SK-N-MC (cell line): ENCODE data around the gene PIP4K2C.
"Not testable (repeated sequence)": the region's sequence is repeated elsewhere in the genome, so short reads cannot be mapped to it uniquely, and the experiment has no call there.

Source experiments
- EZH2 ChIP-seq: fragments of 200-600 bp; sonication (generic); IDR thresholded peaks from one replicate; pipeline ENCODE4 v1.6.1; 2017; ENCODE audit warnings: antibody characterized with exemption
- POLR2AphosphoS5 ChIP-seq: IDR thresholded peaks from 2 replicates; pipeline ENCODE4 v1.6.1; 2012; ENCODE audit warnings: mild to moderate bottlenecking, low read depth, low read length, borderline replicate concordance

- TF ChIP-seq POLR2AphosphoS5, EZH2: not testable (repeated sequence)
Measured at GRCh38 chr12:57588951-57589610, 1.9 kb upstream of the PIP4K2C start.
